Coronary artery (tissue), 2 donors: ENCODE measurements around the gene GLRX.

Experiments used
- DNase-seq: peaks from one replicate; pipeline ENCODE4 v3.0.0-alpha.2; 2017; ENCODE audit warnings: low spot score
- H3K27ac ChIP-seq, 2 donors: fragments of 200-600 bp; sonication (generic); one replicate each; pipeline ENCODE4 v1.5.1; 2016 to 2019
- H3K4me3 ChIP-seq: fragments of 200-600 bp; sonication (generic); 2 replicates; pipeline ENCODE4 v1.5.1; 2016; ENCODE audit warnings: mild to moderate bottlenecking, moderate library complexity
- TF ChIP-seq, protein P1 (sequence below): fragments of 200-600 bp; sonication (generic); IDR thresholded peaks from one replicate; pipeline ENCODE4 v1.5.1; 2019; ENCODE audit warnings: antibody characterized with exemption

Gene GLRX

DNA sequence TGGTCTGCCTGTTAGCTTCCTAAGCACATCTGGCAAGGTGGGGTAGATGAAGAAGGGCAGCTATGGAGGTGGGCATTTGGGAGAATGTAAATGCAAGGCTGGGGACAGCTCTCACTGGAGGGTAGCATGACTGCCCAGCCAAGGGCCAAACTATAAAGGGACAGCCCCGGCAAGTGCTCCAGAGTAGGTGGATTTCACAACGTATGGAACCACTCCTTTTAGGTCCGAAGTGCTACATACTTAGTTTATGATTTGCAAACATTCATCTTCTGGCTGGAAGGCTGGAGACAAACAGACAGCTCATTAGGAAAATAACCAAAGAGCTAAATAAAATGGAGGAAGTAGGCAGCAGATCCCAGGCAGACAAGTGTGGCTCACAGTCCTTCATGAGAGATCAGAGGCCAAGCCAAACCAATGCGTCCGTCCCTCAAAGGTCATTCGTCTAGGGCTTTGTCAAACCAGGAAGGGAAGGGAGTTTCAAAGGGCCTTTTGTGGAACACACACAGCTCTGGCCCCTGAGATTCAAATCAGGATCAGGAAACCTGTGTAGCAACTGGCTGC, 42.5 kb upstream of the GLRX start:
- no peak for DNase-seq
- Histone ChIP-seq H3K4me3 (no peak overlapping the region), H3K27ac (peak overlapping the region in 1 of 2 donors; percentile 1)
- TF ChIP-seq, protein P1, sequence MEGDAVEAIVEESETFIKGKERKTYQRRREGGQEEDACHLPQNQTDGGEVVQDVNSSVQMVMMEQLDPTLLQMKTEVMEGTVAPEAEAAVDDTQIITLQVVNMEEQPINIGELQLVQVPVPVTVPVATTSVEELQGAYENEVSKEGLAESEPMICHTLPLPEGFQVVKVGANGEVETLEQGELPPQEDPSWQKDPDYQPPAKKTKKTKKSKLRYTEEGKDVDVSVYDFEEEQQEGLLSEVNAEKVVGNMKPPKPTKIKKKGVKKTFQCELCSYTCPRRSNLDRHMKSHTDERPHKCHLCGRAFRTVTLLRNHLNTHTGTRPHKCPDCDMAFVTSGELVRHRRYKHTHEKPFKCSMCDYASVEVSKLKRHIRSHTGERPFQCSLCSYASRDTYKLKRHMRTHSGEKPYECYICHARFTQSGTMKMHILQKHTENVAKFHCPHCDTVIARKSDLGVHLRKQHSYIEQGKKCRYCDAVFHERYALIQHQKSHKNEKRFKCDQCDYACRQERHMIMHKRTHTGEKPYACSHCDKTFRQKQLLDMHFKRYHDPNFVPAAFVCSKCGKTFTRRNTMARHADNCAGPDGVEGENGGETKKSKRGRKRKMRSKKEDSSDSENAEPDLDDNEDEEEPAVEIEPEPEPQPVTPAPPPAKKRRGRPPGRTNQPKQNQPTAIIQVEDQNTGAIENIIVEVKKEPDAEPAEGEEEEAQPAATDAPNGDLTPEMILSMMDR, result no peak

DNA sequence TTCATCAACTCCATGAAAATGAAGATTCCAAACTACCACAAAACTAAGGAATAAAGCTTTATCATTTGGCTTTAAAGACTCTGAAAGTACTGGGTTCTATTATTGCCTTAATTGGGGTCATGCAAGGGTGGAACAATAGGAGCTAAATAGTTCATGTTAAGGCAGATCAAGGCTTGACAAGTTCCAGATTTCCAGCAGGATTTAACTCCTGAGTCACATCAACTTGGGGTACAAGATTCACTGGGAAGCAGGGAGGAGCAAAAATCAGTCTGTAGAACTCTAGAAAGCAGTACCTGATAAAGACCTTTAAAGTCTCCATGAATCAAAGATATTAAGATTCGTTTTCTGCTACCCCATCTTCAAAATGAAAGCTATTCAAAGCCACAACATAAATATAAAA, 41.9 kb upstream of the GLRX start:
- peak overlapping the region in 1 of 2 donors; percentile 10 for H3K27ac ChIP-seq
- DNase-seq, result no peak
- TF ChIP-seq, protein P1, result no peak
- no peak overlapping the region for H3K4me3 ChIP-seq

DNA sequence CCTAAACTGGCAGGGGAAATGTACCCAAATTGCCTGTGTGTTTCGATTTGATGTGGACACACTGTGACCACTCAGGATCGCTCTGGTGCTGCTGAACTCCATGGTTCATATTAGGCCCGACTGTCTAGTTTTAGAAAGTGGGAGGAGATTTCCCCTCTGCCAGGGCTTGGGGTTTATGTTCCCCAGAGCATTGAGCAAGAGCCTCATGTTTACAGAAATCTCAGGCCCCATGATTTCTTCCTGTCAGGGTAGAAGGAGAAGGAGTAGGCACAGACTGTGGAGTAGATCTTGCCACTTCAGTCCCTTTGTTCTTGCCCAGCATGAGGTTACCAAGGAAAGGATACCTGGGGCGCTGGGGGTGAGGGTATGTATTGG, 40.8 kb upstream of the GLRX start:
- H3K27ac ChIP-seq, result peak overlapping the region; percentile 83 to 87
- peak overlapping the region; percentile 14 for H3K4me3 ChIP-seq
- DNase-seq, result peak; percentile 80
- TF ChIP-seq, protein P1, result no peak

DNA sequence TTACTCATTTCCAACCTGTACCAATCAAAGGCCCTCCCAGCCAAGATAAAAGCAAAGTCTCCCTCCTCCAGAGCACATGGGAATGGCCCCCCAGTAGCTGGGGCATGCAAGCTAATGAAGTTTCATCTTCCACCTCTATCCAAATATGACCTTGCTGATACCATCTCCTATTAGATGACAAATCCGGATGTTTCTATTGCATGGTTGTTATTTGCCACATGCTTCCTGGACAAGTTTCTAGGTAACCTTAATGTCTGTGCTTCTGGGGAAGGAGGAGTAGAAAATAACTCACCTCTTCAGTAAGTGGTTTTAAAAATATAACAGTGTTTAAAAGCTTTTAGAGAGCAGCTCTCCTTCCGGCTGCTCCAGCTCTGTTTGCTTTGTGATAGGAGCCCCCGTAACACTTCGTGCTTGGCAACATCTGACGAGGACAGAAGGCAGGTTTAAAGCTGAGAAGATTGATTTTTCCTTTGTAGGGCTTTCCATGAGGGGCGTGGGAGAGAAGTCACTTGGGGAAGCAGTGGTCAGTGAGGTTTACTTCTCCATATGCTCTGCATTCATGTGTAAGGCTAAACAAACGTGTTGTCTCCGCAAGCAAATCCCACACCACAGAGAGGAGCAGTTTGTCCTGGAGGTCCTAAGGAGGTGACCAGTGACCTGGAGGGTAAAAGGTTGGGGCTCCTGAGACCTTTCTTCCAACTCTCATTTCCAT, 40.3 kb upstream of the GLRX start:
- TF ChIP-seq, protein P1, result no peak
- DNase-seq, result no peak
- peak overlapping the region; percentile 83 to 87 for H3K27ac ChIP-seq
- H3K4me3 ChIP-seq, result peak overlapping the region; percentile 14

DNA sequence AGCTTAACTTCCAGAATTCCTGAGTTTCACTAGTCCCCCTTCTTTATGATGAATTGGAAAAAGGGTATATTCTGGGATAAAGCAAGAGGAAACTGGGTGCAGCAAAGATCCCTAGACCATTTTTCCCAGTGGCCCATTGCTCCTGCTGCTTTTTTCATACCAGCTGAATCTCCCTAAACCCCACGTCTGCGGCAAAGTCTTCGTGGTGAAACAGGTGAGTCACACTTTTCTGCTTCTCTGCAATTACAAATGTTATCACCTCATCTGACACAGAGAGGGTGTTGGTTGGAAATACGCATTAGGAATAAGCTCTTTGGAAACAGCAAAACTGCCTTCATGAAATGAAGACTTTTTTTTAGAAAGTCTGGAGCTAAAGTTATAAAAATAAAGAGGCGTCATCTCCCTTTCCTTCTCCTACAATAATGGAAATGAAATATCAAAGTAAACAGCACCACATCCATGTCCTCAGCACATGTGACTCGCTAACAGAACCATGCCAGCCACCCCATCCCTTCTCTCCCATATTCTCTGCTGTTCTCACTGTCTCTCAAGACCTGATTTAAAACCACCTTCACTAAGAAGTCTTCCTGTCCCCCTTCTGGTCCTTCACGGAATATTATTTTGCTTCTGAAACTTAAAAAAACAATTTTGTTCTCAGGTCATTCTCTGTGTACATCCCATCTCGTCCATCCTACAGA, 39.5 kb upstream of the GLRX start:
- DNase-seq, result no peak
- Histone ChIP-seq H3K4me3 (no peak overlapping the region), H3K27ac (peak overlapping the region; percentile 83 to 87)
- TF ChIP-seq, protein P1, result no peak

DNA sequence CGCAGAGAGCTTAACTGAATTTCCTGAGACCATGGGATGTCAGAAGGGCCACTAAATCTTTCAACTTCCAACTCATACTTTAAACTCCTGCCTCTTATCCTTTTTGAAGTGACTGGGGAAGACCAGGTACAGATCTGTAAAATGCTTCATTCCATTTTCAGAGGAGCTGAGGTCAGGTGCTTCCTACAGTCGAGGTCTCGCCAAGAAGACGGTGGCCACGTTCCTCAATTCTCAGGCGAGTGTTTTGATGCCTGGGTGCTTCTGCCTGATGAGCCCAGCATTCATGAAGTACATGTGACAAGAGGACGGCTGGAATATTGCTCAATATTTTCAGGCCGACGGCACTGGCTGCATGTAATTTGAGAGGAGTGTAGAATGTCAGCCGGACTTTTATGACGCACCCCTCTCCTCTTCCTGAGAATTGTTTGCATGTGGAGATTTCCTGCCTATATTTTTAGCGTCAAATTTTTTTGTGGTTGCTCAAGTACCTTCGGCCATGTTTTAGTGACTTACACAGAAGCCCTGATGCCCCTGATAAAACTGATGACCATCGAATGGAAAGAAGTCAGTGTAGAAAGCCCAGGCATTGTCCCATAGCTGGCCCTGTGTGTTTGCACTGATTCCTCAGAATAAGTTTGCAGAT, 38.8 kb upstream of the GLRX start:
- TF ChIP-seq, protein P1, result no peak
- Histone ChIP-seq H3K27ac (peak overlapping the region; percentile 83 to 87), H3K4me3 (no peak overlapping the region)
- peak; percentile 90 for DNase-seq
